SJCRH30 (cell line): ENCODE data around the gene RPSA. TPM values are rescaled to one million over a fixed set of nuclear protein-coding genes. Genes with fewer than 3 reads are reported as not detected.
A peak's percentile ranks its signal among the peaks of the same experiment; 100 is the strongest.

Source experiments
- DNase-seq, 2 experiments: peaks; one replicate each; pipeline ENCODE4 v3.0.0-alpha.2; 2015 to 2020
- H3K27ac ChIP-seq: fragments of 250-450 bp; sonication (Bioruptor Pico); 2 replicates; pipeline ENCODE4 v1.5.1; 2020; ENCODE audit warnings: mild to moderate bottlenecking, moderate library complexity
- H3K27me3 ChIP-seq: fragments of 250-450 bp; sonication (Bioruptor Pico); 2 replicates; pipeline ENCODE4 v1.5.1; 2020; ENCODE audit warnings: mild to moderate bottlenecking, moderate library complexity
- H3K36me3 ChIP-seq: fragments of 250-450 bp; sonication (Bioruptor Pico); 2 replicates; pipeline ENCODE4 v1.5.1; 2020; ENCODE audit warnings: mild to moderate bottlenecking, moderate library complexity
- H3K4me1 ChIP-seq: fragments of 250-450 bp; sonication (Bioruptor Pico); 2 replicates; pipeline ENCODE4 v1.5.1; 2020; ENCODE audit warnings: mild to moderate bottlenecking, moderate library complexity
- H3K4me3 ChIP-seq: fragments of 250-450 bp; sonication (Bioruptor Pico); 2 replicates; pipeline ENCODE4 v1.5.1; 2020; ENCODE audit warnings: mild to moderate bottlenecking, moderate library complexity
- H3K9me3 ChIP-seq: fragments of 250-450 bp; sonication (Bioruptor Pico); replicated peaks from 2 replicates; pipeline ENCODE4 v1.5.1; 2020; ENCODE audit warnings: mild to moderate bottlenecking, moderate library complexity
- total RNA-seq: library from RNA; depleted of rRNA; stranded (reverse); fragments of >200 nt; shearing (Covaris generic); gene quantifications from 2 replicates; pipeline ENCODE4 v1.2.3, GENCODE V29; 2014

Gene RPSA
- total RNA-seq, 1 experiment from 2014 or later = 1,936 TPM

DNA sequence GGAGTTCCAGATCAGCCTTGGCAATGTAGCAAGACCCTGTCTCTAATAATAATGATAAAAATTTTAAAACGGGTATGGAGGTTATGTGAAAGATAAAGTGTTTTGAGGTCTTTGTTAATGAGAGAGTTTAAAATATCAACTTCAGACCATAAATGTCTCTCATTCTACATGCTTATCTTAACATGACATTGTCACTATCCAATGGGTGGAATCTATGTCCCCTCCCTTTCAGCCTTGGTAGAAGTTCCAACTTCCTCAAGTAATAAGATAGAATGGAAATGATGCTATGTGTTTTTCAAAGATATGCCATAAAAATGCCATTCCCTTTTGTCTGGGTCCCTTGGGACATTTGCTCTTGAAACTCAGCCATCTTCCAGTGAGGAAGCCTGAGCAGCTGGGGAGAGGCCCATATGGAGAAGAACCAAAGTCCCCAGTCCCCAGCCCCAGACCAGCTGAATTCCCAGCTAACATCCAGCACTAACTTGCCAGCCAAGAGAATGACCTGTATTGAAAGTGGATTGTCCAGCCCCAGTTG, 17.0 kb downstream of the RPSA start:
- Histone ChIP-seq H3K4me3 (no peak overlapping the region), H3K27ac (no peak overlapping the region), H3K9me3 (no peaks in the 10 kb centered on the region), H3K27me3 (no peaks in the 10 kb centered on the region), H3K36me3 (no peaks in the 10 kb centered on the region), H3K4me1 (no peaks in the 10 kb centered on the region)
- no peak for DNase-seq

DNA sequence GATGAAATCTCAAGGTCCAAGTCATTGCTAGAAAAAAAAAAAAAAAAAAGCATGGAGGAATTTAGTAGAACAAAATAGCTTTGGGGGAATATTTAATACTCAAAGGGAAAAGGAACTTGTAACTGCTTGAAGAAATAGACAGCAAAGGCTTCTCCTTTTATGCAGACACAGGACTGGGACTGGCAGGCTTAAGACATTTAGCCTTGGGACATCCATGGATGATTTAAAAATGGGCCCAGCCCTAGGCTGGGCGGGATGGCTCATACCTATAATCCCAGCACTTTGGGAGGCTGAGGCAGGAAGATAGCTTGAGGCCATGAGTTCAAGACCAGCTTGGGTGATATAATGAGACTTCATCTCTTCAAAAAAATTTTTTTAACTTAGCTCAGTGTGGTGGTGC, 19.8 kb downstream of the RPSA start:
- DNase-seq = no peak
- Histone ChIP-seq H3K9me3 (no peaks in the 10 kb centered on the region), H3K36me3 (no peaks in the 10 kb centered on the region), H3K27me3 (no peaks in the 10 kb centered on the region), H3K4me1 (no peaks in the 10 kb centered on the region), H3K4me3 (no peak overlapping the region), H3K27ac (no peak overlapping the region)

DNA sequence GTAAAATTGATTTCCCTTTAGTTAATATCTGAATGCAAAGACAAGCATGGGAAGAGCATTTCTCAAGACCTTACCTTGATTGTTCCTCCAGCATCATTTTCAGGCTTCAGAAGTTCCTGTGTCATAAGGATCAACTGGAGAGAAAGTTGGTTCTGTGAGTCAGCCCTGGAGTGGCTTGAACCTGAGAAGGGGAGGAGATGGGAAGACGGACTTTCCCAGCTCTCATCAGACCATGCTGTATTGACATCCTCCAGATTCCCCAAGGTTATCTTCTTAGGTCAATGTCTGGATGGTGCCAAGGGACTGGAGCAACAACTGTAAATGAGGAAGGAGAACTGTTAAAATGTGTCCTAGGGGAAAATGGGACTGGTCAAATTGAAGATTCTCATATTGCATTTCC, 21.0 kb downstream of the RPSA start:
- no peak overlapping the region for H3K4me3 ChIP-seq
- H3K36me3 ChIP-seq = no peaks in the 10 kb centered on the region
- H3K27me3 ChIP-seq = no peaks in the 10 kb centered on the region
- no peaks in the 10 kb centered on the region for H3K9me3 ChIP-seq
- H3K4me1 ChIP-seq = no peaks in the 10 kb centered on the region
- H3K27ac ChIP-seq = no peak overlapping the region
- no peak for DNase-seq

DNA sequence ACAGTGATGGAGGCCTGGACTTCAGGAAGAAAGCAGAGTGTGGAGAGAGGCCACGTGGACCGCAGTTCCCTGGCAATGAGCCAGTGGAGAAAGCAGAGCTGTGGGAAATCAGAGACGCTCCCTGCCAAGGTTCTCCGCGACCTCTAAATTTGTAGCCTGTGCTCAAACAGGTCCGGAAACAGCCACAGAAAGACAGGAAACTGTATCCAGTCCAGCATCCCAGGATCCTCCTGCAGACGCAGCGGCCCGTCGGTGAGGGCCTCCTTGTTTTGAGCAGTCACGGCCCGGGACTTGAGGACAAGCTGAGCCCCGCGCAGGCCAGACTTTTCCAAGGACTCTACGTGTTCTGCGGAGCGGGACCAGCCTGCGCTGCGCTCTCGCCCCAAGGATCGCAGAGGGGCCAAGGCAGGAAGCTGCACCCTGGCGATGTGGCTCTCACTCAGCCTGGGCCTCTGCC, 22.3 kb downstream of the RPSA start:
- Histone ChIP-seq H3K27me3 (no peaks in the 10 kb centered on the region), H3K4me1 (no peaks in the 10 kb centered on the region), H3K9me3 (no peaks in the 10 kb centered on the region), H3K36me3 (no peaks in the 10 kb centered on the region), H3K27ac (no peak overlapping the region), H3K4me3 (no peak overlapping the region)
- no peak for DNase-seq

DNA sequence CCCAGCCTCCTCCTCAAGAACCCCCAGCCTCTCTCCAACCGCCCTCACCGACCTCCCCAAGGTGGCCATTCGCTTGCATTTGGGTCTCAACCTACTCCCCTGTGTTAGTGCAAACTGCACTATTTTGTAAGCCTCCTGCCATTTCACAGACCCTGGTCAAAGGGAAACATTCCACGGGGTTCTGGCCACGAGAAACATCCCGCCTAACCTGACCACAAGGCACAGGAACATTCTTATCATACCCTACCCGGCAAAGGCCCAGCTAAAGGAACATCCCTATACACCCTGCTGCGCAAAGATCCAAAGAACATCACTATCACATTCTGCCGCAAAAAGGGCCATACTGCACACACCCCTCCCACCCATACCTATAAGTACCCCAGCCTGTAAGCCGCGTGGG, 22.9 kb downstream of the RPSA start:
- Histone ChIP-seq H3K27ac (no peak overlapping the region), H3K27me3 (no peaks in the 10 kb centered on the region), H3K36me3 (no peaks in the 10 kb centered on the region), H3K4me3 (no peak overlapping the region), H3K9me3 (no peaks in the 10 kb centered on the region), H3K4me1 (no peaks in the 10 kb centered on the region)
- DNase-seq = no peak

DNA sequence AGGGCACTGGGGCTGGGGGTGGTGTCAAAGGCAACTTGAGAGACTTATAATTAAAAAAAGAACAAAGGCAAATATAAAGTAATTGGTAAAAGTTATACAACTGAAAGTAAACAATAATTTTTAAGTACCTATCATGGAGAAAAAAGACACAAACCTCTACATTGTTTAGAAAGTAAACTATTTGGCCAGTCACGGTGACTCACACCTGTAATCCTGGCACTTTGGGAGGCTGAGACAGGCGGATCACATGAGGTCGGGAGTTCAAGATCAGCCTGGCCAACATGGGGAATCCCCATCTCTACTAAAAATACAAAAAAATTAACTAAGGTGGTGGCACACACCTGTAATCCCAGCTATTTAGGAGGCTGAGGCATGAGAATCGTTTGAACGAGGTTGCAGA, 25.8 kb downstream of the RPSA start:
- Histone ChIP-seq H3K4me1 (no peaks in the 10 kb centered on the region), H3K27ac (no peak overlapping the region), H3K36me3 (no peaks in the 10 kb centered on the region), H3K9me3 (no peaks in the 10 kb centered on the region), H3K27me3 (no peaks in the 10 kb centered on the region), H3K4me3 (no peak overlapping the region)
- no peak for DNase-seq

DNA sequence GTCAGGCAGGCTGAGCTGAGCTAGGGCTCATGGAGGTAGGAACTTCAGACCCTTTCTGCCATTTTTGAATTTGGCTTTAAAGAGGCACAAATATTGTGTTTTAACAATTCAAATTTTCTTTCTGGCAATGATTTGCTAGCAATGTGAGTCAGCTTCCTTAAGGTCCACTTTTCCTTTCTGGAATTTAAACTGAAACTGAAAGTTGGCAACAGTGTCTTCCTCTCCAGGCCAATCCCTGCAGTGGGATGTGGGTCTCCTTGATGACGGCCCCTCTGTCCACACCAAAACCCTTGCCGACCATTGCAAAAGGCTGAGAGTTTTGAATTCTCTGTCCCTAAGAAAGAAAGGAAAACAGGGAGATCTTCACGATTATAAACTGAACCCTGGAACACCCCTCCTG, 27.1 kb downstream of the RPSA start:
- H3K4me1 ChIP-seq = no peaks in the 10 kb centered on the region
- H3K9me3 ChIP-seq = no peaks in the 10 kb centered on the region
- no peaks in the 10 kb centered on the region for H3K27me3 ChIP-seq
- no peak overlapping the region for H3K27ac ChIP-seq
- H3K4me3 ChIP-seq = no peak overlapping the region
- DNase-seq = no peak
- H3K36me3 ChIP-seq = no peaks in the 10 kb centered on the region

DNA sequence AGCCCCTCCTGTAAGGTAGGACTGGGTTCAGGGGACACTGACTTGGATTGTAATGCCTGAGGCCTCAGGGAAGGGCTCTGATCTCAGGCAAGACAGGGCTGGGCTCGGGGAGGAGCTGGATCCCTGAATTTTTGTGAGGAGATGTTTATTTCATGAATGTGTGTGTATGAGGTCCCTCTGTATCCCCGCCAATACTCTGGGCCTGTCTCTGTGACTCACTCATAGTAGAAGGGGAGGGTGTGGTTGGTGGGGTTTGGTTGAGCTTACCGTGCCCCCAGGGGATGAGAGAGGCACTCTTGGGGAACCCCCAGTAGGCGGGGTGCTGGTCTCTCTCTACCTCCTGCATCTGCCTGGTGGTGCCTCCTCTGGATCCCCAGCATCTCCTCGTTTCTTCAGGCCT, 28.1 kb downstream of the RPSA start:
- Histone ChIP-seq H3K4me3 (no peak overlapping the region), H3K27ac (no peak overlapping the region), H3K36me3 (no peaks in the 10 kb centered on the region), H3K27me3 (no peaks in the 10 kb centered on the region), H3K4me1 (no peaks in the 10 kb centered on the region), H3K9me3 (no peaks in the 10 kb centered on the region)
- no peak for DNase-seq

DNA sequence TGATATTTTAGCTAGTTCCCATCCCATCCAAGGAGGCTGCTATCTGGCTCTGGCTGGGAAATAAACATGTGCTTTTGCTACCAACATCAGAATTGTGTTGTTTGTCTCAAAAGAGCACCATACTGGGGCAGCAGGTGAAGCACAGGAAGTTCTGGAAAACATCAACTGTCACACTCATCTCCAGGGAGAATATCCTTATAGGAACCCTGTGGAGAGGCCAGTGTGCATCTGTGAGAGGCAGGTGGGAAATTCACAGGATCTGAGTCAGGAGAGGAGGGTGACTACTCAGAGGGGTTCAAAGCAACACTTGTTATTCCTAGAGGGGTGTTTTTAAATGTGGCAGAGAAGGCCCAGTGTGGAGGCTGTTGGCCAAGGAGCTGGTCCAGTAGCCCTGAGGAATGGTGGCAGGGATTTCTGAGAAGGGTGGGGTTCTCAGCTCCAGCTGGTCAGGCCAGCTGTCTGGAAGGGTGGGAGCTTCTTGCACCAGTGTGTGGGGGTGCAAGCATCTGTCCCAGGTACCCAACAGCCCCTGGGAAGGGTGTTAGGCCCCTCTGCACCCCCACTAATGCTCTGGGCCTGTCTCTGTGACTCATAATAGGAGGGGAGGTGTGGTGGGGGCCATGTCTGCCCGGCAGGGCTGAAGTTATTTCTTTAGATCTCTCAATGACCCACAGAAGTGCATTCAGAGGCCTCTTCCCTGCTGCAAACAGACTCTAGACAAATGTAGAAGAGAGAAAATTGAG, 28.7 kb downstream of the RPSA start:
- Histone ChIP-seq H3K27ac (no peak overlapping the region), H3K4me1 (no peaks in the 10 kb centered on the region), H3K4me3 (no peak overlapping the region), H3K9me3 (no peaks in the 10 kb centered on the region), H3K36me3 (no peaks in the 10 kb centered on the region), H3K27me3 (no peaks in the 10 kb centered on the region)
- DNase-seq = no peak

DNA sequence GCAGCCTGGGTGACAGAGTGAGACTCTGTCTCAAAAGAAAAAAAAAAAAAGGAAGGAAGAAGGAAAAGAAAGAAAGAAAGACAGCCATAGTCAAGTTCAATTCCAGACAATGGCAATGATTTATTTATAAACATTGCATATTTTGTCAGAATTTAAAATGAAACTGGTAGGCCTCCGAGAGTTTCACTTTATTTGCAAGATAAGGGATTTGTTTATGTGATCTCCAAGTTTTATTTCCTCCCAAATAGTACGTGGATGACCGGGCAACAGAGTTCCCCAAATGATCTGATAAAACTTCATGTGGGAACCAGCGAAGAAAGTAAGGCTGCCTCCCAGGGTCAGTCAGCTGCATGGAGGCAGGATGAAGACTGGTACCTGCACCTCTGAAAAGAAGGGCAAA, 32.4 kb downstream of the RPSA start:
- Histone ChIP-seq H3K27ac (no peak overlapping the region), H3K4me1 (no peaks in the 10 kb centered on the region), H3K36me3 (no peaks in the 10 kb centered on the region), H3K9me3 (no peaks in the 10 kb centered on the region), H3K4me3 (no peak overlapping the region), H3K27me3 (no peaks in the 10 kb centered on the region)
- DNase-seq = no peak

DNA sequence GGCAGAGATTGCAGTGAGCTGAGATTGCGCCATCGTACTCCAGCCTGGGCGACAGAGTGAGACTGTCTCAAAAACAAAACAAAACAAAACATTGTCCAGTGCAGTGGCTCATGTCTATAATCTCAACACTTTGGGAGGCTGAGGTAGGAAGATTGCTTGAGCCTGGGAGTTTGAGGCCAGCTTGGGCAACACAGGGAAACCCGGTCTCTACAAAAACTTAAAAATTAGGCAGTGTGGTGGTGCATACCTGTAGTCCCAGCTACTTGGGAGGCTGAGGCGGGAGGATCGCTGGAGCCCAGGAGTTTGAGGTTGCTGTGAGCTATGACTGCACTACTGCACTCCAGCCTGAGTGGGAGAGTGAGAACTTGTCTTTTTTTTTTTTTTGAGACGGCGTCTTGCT, 33.8 kb downstream of the RPSA start:
- DNase-seq = no peak
- no peak overlapping the region for H3K27ac ChIP-seq

DNA sequence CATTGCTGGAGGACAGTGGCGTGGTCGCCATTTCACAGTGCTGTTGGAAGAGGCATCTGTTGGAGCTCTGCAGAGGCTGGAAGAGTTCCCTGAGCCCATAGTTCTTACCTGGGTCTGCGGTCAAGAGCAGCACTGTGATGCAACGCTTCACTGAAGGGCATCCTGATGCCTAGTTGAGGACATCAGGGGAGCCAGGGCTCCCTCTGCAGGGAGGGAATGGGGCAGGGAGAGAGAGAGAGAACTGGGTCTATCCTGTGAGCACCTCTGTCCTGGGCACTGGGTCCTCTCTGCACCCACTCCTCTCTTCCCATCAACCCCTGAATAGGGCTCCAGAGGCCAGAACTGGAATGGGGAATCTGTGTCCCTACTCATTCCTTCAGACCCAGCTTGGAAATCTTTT, 37.0 kb downstream of the RPSA start:
- Histone ChIP-seq H3K9me3 (no peaks in the 10 kb centered on the region), H3K27ac (no peak overlapping the region), H3K4me1 (no peaks in the 10 kb centered on the region), H3K36me3 (no peaks in the 10 kb centered on the region), H3K4me3 (no peak overlapping the region), H3K27me3 (no peaks in the 10 kb centered on the region)
- DNase-seq = no peak

More for the DNA sequence above, 33.8 kb downstream of the RPSA start:
- Histone ChIP-seq H3K27me3 (no peaks in the 10 kb centered on the region), H3K4me1 (no peaks in the 10 kb centered on the region), H3K4me3 (no peak overlapping the region), H3K9me3 (no peaks in the 10 kb centered on the region), H3K36me3 (no peaks in the 10 kb centered on the region)

DNA sequence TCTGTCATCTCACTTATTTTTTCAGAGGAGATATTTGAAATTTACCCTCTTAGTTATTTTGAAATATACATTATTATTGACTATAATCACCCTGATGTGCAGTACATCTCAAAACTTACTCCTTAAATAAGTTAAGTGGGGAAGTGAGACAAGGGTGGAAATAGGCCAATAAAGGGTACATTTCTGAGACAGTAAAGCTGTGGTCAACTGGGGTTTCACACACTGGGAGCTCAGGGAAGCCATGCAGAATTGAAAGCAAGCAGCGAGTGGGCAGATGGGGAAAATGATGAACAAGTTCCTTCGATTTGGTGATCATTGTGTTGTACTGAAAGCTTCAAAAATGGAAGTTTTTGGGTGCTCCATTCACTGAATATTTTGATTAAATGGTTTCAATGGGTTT, 39.4 kb downstream of the RPSA start:
- H3K9me3 ChIP-seq = no peaks in the 10 kb centered on the region
- H3K4me1 ChIP-seq = no peaks in the 10 kb centered on the region
- no peak overlapping the region for H3K4me3 ChIP-seq
- no peak overlapping the region for H3K27ac ChIP-seq
- H3K27me3 ChIP-seq = no peaks in the 10 kb centered on the region
- no peak for DNase-seq
- H3K36me3 ChIP-seq = no peaks in the 10 kb centered on the region

DNA sequence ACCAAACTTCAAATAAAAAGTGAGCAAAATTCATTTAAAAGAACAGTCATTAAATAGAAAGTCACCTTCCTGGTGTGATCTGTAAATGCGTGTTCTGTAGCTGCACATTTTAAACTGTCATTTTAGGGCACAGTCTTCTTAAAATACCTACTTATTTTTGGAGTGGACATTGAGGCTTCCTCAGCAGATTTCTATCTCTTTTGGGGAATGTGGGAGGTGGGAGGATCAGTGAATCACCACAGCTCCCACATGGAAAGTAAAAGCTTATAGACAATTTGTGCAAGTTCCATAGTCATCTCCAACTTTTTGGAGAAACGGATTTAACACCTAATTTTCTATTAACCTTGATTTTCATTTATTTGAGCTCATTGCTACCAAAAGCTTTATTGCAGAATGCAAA, 39.9 kb downstream of the RPSA start:
- Histone ChIP-seq H3K4me1 (no peaks in the 10 kb centered on the region), H3K36me3 (no peaks in the 10 kb centered on the region), H3K27ac (no peak overlapping the region), H3K27me3 (no peaks in the 10 kb centered on the region), H3K9me3 (no peaks in the 10 kb centered on the region), H3K4me3 (no peak overlapping the region)
- no peak for DNase-seq

DNA sequence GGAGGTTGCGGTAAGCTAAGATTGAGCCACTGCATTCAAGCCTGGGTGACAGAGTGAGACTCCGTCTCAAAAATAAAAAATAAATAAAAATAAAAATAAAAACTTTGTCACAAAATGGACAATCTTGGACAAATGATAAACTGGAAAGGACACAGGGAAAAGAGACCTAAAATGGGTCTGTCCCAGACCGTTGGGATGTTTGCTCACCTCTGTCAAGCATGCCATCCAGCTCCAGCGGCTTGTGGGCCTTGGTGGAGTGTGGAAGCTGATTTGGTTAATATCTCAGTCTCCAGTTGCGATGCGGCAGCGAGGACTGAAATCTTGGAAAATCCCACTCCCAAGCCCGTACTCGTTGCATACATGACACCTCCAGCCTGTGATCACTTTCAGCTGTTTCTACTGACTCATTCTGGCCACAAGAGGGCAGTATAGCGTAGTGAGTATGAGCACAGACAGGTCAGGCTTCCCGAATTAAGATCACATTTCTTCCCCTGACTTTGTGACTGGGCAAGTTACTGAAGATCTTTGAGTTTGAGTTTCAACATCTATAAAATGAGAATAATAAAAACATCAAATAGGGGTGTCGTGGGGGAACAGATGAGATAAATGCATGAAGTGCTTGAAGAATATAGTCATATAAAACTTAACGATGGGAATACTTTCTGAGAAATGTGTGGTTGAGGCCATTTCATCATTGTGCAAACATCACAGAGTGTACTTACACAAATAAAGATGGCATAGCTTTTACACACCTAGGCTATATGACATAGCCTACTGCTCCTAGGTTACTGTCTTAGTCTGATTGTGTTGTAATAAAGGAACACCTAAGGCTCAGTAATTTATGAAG, 41.3 kb downstream of the RPSA start:
- H3K27me3 ChIP-seq = no peaks in the 10 kb centered on the region

More for the DNA sequence above, 41.3 kb downstream of the RPSA start:
- Histone ChIP-seq H3K36me3 (no peaks in the 10 kb centered on the region), H3K4me3 (no peak overlapping the region), H3K27ac (no peak overlapping the region), H3K9me3 (no peaks in the 10 kb centered on the region), H3K4me1 (no peaks in the 10 kb centered on the region)
- DNase-seq = peak; percentile 50 to 83
